Stimulated activated CD4-positive, alpha-beta T cell treated with anti-CD3 and anti-CD28 coated beads, Interleukin-1b, Interleukin-23, amount 100 ng/mL, for 4 hours (primary cell): ENCODE results near the gene ATP2C2.
"Not testable (repeated sequence)": the region's sequence is repeated elsewhere in the genome, so short reads cannot be mapped to it uniquely, and the experiment has no call there.

Experiments used
- DNase-seq, 2 donors: peaks; one replicate each; pipeline ENCODE4 v3.0.0-alpha.2; 2020; ENCODE audit warnings: low read depth in 2 of 2

ATP2C2 gene

DNA sequence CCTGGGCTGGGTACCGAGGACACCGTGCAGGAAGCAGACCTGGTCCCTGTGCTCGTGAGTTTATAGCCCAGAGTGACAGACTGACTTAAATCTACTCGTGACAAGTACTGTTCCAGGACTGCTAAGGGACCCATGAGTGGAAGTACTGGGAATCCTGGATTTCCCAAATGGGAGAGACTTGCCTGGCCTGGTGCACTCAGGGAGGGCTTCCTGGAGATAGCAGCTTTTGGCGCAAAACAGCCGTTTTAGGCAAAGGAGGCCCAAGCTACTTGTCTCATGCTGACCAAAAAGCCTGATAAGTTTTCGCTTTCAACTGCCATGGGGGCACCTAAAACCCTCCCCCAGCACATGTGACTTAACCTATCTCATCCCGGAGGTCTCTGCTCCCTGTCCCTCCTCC is 51.4 kb downstream of the ATP2C2 start:
- no peak for DNase-seq

DNA sequence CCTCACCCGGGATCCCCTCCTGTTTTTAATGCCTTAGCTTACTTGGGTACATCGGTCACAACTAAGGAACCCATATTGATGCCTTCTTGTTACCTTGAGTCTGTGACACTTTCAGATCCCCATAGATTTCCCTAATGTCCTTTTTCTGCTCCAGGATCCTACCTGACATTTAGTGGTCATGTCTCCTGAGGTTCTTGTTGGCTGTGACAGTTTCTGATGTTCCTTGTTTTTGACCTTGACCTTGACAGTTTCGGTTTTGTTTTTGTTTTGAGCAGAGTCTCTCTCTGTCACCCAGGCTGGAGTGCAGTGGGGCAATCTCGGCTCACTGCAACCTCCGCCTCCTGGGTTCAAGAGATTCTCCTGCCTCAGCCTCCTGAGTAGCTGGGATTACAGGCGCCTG is 52.2 kb downstream of the ATP2C2 start:
- not testable (repeated sequence) for DNase-seq

- no peak for DNase-seq
These were observed 53.0 kb downstream of the ATP2C2 start for GRCh38 chr16:84421081-84421937.

DNA sequence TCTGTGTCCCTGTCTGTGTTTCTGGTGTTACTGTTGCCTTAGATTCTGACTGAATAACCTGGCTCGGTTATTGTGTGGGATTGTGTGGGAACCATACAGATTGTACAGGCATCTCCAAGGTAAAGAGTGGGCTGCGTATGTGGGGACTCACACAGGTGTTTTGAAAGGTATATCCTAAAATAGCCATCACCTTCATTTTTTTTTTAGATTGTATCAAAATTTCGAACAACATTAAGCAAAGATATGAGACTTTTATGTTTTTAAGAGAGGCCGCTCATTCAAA is 53.5 kb downstream of the ATP2C2 start:
- no peak for DNase-seq

DNA sequence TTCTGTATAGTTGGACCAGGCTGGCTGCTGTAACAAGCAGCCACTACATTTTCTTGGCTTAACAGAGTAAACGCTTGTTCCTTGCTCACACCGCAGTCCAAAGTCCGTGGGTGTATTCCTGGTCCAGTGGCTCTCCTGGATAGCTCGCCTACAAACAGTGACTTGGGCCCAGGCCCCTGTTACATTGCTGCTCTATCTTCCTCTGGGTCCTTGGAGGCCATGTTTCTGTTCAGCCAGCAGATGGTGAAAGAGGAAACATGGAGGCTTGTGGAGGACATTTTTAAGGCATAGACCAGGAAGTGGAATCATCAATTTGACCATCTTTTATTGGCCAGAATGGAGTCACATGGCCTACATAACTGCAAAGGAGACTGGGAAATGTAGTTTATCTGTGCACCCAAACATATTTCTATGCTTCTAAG is 55.1 kb downstream of the ATP2C2 start:
- no peak for DNase-seq

- no peak for DNase-seq
These were observed 57.4 kb downstream of the ATP2C2 start for GRCh38 chr16:84425696-84426095.

DNA sequence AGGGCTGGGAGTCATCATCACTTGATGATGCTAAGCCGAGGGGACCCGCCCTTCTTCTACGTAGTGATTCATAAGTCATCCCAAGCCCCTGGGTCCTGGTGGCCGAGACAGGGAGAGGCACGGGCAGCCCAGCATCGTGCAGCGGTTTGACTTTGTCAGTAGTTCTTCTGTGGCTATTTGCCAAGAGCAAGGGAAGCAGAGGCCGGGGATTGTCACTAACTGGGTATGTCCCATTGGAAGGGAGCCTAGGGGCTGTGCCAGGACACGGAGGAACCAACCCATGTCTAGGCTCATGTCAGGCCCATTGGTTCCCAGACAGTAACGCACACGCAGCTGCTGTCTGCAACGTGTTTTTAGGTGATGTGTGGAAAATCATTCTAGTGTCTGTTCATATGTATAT is 58.5 kb downstream of the ATP2C2 start:
- DNase-seq = no peak

GRCh38 chr16:84427553-84427952 is 59.2 kb downstream of the ATP2C2 start:
- DNase-seq = no peak

GRCh38 chr16:84430860-84431259 is 62.5 kb downstream of the ATP2C2 start:
- DNase-seq = no peak

GRCh38 chr16:84434800-84435199 is 66.5 kb downstream of the ATP2C2 start:
- DNase-seq = no peak

DNA sequence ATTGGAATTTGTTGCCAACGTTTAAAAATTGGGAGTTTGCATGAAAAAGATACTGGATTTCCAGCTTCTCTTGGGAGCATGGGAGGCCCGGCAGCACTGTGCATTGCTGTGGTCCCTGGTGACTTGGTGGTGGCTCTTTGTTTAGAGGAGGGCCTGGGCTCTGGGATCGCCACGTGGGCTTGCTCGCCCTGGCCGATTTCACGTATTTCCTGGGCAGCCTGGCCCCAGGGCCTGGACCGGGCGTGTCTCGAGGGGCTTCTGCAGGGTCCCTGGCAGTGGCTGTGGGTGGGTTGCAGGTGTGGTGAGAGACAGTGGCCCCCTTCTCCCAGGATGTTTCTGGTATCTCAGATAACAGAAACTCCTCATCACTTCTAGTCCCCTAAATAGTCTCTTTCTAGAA is 67.9 kb downstream of the ATP2C2 start:
- DNase-seq = no peak

- DNase-seq = no peak
These were observed 70.8 kb downstream of the ATP2C2 start for GRCh38 chr16:84438971-84439696.

- DNase-seq = no peak
These were observed 74.2 kb downstream of the ATP2C2 start for GRCh38 chr16:84442416-84443145.

DNA sequence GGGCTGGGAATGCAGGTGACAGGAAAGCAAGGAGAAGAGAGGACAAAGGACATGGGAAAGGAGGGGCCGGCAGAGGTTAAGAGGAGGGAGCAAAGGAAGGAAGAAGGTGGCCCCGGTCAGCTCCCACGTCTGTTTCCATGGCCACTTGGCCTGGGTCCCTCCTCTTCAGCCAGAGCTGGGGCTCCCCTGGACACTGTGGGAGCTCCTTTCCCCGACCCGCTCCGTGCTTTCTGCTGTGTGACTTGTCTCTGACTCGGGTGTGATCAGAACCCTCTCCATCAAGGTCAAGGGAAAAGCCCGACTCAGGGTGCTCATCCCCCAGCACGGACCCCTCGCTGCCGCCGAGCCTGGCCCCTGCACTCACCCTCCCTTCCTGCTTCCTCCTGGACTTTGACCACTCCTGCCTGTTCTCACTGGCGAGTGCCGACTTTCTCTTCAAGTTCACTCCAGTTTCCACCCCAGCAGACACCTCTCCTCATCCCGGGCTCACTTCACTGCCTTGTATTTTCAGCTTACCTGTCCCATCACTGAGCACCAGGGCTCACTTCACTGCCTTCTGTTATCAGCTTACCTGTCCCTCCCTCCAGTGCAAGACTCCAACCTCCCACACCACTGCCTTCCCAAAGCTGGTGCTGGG is 74.9 kb downstream of the ATP2C2 start:
- no peak for DNase-seq

- no peak for DNase-seq
These were observed 76.1 kb downstream of the ATP2C2 start for GRCh38 chr16:84444476-84444875.

GRCh38 chr16:84446084-84446483 is 77.7 kb downstream of the ATP2C2 start:
- no peak for DNase-seq

GRCh38 chr16:84446596-84447392 is 78.5 kb downstream of the ATP2C2 start:
- DNase-seq = no peak

GRCh38 chr16:84448444-84448843 is 80.1 kb downstream of the ATP2C2 start:
- no peak for DNase-seq

DNA sequence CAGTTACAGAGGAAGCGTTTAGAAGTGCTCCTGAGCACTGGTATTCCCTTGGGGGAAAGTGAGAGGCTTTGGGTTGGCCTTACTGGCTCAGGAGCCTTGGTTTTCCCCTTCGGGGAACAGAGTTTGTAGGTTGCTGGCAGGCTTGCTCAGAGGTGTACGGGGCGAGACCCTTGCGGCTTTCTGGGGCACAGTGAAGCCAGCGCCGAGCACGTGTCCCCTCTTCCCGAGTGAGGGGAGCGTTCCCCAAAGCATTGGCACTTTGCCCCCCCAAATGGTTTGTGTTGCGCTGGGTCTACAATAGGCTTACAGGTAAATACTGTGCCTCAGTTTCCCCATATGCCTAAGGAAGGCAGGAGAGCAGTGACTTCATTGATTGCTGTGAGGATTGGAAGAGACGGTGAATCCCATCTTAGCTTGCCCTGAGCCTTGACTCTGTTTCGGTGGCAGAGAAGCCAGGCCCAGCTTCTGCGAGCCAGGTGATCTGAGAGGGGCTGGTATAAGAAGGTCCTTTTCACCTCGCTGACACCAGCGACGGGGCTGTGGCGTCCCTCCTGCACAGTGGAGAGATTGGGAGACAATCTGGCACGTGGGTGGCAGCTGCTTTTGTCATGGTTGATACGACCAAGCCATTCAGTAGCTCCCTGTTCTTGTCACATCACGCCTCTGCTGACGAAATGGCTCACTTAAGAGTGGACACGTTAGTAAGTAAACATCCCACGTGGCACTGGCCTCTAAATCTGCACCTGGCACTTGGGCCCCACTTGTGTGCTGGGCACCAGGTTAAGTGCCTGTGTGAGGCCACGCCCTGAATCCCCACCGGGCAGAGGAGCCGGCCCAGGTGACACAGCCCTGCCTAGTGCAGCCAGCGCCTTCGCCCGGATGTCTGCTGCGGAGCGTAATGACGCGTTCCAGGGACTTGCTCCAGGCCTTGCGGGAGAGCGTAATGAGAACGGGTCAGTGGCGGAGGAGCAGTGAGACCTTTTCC is 81.1 kb downstream of the ATP2C2 start:
- DNase-seq = no peak

GRCh38 chr16:84450176-84450865 is 82.0 kb downstream of the ATP2C2 start:
- no peak for DNase-seq
